Stimulated activated CD8-positive, alpha-beta memory T cell treated with anti-CD3 and anti-CD28 coated beads, Interleukin-12 subunit alpha, Interleukin-12 subunit beta, amount 100 ng/mL, for 1 hour (primary cell): ENCODE results near the gene LIM2.
A peak's percentile ranks its signal among the peaks of the same experiment; 100 is the strongest.

Source experiments
- DNase-seq: peaks from one replicate; pipeline ENCODE4 v3.0.0-alpha.2; 2020; ENCODE audit warnings: low read depth

Gene LIM2

GRCh38 chr19:51339687-51340656 is 47.8 kb downstream of the LIM2 start:
- DNase-seq, result peak; percentile 76

GRCh38 chr19:51339313-51339686 is 48.5 kb downstream of the LIM2 start:
- no peak for DNase-seq

GRCh38 chr19:51338563-51339312 is 49.0 kb downstream of the LIM2 start:
- DNase-seq, result peak; percentile 72

DNA sequence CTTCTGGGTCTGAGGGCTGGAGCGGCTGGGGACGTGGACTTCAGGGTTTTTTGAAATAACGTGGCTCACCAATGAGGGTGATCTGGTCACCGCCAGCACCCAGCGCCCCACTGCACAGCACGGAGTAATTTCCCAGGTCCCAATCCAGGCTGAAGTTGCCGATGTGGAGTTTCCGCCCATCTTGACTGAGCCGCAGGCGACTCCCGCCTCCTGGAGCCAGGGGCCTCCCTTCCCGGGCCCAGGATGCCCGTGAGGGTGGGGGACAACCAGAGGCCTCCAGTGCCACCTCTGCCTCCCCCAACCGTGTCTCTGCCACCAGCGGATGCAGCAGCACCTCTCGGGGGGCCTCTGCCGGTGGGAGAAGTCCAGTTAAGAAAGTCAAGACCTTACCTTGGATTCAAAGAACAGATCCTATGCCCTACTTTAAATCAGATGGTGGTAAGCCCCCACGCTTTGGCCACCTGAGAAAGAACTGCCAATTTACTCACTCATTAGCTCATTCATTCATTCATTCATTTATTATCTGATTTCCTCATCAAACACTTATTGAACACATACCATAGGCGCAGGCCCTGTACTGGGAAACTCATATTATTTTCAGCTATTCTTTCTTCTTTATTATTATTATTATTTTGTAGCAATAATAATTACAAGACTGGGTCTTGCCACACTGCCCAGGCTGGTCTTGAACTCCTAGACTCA is 49.8 kb downstream of the LIM2 start:
- DNase-seq, result no peak

DNA sequence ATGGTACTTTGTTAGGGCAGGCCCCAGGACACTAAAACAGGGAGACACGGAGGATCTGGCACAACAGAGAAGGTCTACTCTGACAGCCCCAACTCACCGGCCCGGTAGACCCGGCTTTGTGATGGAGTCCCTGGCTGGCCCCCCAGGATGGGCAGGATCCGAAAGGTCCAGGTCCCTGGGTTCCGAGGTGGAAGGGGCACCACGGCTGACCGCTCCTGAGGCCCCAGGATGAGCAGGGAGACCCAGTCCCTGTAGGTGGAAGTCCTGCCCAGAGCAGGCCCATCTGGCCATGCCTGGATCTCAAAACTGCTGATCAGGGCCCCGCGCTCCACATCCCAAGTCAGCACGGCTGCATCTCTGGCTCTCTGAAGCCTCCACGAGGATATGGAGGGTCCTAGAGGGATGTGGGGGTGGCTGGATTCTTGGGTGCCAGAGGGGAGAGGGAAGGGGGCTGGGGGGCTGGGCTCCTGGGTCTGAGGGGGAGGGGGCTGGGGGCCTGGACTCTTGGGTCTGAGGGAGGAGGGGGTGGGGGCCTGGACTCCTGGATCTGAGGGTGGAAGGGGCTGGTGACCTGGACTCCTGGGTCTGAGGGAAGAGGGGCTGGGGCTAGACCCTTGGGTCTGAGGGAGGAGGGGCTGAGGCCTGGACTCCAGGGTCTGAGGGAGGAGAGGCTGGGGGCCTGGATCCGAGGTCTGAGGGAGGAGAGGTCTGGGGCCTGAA is 50.5 kb downstream of the LIM2 start:
- no peak for DNase-seq

DNA sequence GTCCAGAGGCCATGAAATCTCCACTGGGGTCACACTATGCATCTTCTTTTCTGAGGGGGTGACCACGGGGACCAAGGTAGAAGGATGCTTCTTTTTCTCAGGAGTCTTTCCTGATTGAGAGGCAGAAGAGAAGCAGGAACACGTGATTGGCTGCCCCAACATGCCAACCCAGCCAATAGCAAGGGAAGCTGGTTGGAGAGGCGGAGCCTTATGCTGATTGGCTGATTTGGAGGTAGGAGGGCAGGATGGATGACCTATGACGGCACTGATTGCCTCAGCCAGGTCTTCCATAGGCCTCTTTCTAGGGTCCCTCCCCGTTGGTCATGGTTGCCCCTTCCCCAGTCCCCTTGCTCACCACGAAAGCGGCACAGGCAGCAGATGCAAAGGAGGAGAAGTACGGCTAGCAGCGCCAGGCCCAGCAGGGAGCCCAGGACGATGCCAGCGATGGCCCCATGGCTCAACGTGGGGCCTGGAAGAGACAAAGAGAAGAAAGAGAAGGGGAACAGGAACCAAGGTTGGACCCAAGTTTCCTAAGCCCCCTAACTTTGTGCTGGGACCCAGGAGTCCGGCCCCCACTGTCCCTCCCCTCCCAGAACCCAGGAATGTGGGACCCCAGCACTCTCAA is 53.8 kb downstream of the LIM2 start:
- DNase-seq, result no peak

DNA sequence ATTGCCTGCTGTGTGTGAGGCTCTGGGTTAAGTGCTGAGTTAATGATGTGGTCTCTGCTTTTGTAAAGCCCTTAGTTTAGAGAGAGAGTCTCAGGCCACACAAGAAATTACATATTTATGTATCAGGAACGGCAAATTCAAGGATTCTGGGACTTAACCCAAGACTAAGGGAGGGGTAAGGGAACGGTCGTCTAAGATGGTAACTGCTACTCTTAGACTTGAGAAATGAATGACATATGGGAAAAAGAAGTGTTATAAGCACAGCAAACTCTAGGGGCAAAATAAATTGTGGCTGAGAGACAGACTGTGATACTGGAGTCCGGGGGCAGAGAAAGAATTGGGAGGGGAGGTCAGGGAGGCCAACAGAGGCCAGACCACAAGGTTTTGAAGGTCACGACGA is 56.1 kb downstream of the LIM2 start:
- DNase-seq, result no peak

DNA sequence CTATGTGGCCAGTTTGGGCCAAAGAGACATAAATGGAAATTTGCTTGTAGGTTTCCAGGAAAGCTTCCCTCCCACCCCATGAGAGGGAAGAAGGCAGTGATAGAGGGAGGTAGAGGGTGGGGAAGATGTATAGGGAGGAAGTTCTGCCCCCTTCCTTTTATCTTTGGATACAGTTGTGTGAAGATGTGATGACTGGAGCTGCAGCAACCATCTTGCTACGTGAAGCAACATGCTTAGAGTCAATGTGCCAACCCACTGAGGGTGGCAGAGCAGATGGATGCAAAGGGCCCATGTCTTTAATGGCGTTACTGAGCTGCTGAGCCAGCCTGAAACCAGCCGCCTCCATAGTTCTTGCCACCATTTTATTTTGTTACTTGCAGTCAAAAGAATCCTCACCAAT is 56.6 kb downstream of the LIM2 start:
- DNase-seq, result no peak

DNA sequence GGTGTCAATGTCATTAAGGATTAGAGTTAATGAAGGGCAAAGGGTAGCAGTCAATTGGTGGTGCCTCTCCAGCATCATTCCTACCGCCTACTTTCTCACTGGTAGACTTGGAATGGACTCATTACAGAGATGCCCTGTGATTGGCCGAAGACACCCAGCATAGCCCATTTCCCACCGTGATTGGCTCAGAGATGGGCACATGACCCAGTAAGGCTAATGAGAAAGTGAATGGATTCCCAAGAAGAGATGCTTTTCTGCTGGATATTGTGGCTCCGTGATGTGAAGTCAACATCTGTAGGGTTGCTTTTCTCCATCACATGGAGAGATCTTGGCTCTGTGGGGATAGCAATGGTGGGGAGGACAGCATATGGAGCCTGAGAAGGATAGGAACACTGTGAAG is 57.4 kb downstream of the LIM2 start:
- DNase-seq, result no peak
